Gastrocnemius medialis (tissue), 4 donors: ENCODE measurements around the gene LRMDA. TPM values are rescaled to one million over a fixed set of nuclear protein-coding genes. Genes with fewer than 3 reads are reported as not detected.

Experiments used
- ATAC-seq, 2 donors: fragments of 150-250 bp; one replicate each; pipeline ENCODE4 v1.9.1; 2016
- DNase-seq, 2 donors: peaks; one replicate each; pipeline ENCODE4 v3.0.0-alpha.2; 2019
- H3K27ac ChIP-seq, 4 donors: fragments of 200-600 bp; sonication (generic); 1 replicate in 1 of 4; 2 replicates in 3 of 4; pipeline ENCODE4 v1.5.1; 2016 to 2018; ENCODE audit warnings: mild to moderate bottlenecking in 2 of 4, moderate library complexity in 1 of 4
- H3K27me3 ChIP-seq, 3 donors: fragments of 200-600 bp; sonication (generic) in 2 of 3; 1 replicate in 1 of 3; 2 replicates in 2 of 3; pipeline versions ENCODE4 v1.5.1 to v1.6.0; 2016 to 2019; ENCODE audit warnings: mild to moderate bottlenecking in 1 of 3, moderate library complexity in 1 of 3
- H3K36me3 ChIP-seq, 2 donors: fragments of 200-600 bp; sonication (generic) in 1 of 2; one replicate each; pipeline ENCODE4 v1.5.1; 2017 to 2018
- H3K4me1 ChIP-seq, 2 donors: fragments of 200-600 bp; sonication (generic) in 1 of 2; one replicate each; pipeline ENCODE4 v1.5.1; 2016 to 2017; ENCODE audit warnings: mild to moderate bottlenecking in 2 of 2
- H3K4me3 ChIP-seq, 4 donors: fragments of 200-600 bp; sonication (generic) in 3 of 4; 1 replicate in 1 of 4; 2 replicates in 3 of 4; pipeline ENCODE4 v1.5.1; 2016 to 2019; ENCODE audit warnings: mild to moderate bottlenecking in 2 of 4
- H3K9me3 ChIP-seq, 3 donors: fragments of 200-600 bp; sonication (generic) in 2 of 3; 1 replicate in 1 of 3; 2 replicates in 2 of 3; pipeline ENCODE4 v1.5.1; 2016 to 2019
- CTCF ChIP-seq, 5 experiments: fragments of 450-650 bp in 3 of 5; fragments of 200-600 bp in 2 of 5; sonication (generic) in 2 of 5; IDR thresholded peaks in 4 of 5; conservative IDR thresholded peaks in 1 of 5; 1 replicate in 4 of 5; 2 replicates in 1 of 5; pipeline ENCODE4 v1.5.1; 2016 to 2019; ENCODE audit warnings: antibody characterized with exemption in 5 of 5, mild to moderate bottlenecking in 3 of 5, moderate library complexity in 3 of 5
- POLR2A ChIP-seq, 2 donors: fragments of 450-650 bp; IDR thresholded peaks; one replicate each; pipeline ENCODE4 v1.6.1; 2017; ENCODE audit warnings: antibody characterized with exemption in 2 of 2, mild to moderate bottlenecking in 2 of 2, moderate library complexity in 2 of 2
- in situ Hi-C, 4 donors: fragments of 200-750 bp; cut with MboI; loops; one replicate each; pipeline versions ENCODE4 v1.15.0 to v1.8.0; 2017; ENCODE audit warnings: low sequenced_read_pairs in 4 of 4
- intact Hi-C: fragments of 100-400 bp; cut with DNase I; formaldehyde crosslinking; loops from one replicate; pipeline ENCODE4 v1.15.1; 2023; ENCODE audit warnings: low total_unique reads
- total RNA-seq, 4 donors: library from RNA; depleted of rRNA; stranded (reverse); fragments of >200 nt; gene quantifications; one replicate each; pipeline versions ENCODE4 v1.1.0 to v1.2.3, GENCODE V29; 2016

The LRMDA gene
- total RNA-seq, 4 donors from 2014 or later = 0.80 to 4.5 (median 1.4) TPM

- Histone ChIP-seq H3K4me1 (peaks cover 12 to 22% of the 10 kb centered on the region in 2 donors), H3K27me3 (peaks cover 12 to 22% (median 18%) of the 10 kb centered on the region in 3 donors), H3K9me3 (no peaks in the 10 kb centered on the region), H3K36me3 (no peaks in the 10 kb centered on the region), H3K4me3 (no peak overlapping the region), H3K27ac (no peak overlapping the region)
- peak in 1 of 2 donors; percentile 69 for ATAC-seq
- in situ Hi-C loops (no loop called here), intact Hi-C loops (no loop called here)
- TF ChIP-seq CTCF (IDR thresholded peaks at IDR 0.05 in 4 of 5, conservative IDR thresholded peaks at IDR 0.05 in 1 of 5) (no peak), POLR2A (IDR thresholded peaks at IDR 0.05) (no peak)
- DNase-seq = no peak
Observed at GRCh38 chr10:76113952-76114351, 682.5 kb downstream of the LRMDA start.

DNA sequence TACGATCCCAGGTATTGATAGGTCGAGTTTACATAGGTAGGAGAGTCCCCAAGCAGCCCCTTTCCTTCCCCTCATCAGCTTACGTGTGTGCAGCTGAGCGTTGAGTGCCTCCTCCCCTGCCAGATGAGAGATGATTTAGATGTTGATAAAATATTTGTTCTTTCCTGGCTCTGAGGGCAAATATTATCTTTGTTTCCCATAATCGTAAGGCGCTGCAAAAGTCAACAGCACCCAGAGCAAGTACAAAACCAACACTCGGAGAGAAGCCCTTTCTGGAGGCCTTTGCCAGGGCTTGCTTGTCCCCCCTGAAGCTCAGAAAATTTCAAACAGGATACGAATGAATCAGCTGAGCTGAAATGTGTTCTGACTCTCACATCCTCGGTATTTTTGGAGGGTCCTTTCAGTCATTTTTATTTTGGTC lies 683.2 kb downstream of the LRMDA start:
- intact Hi-C loops = no loop called here
- no peaks in the 10 kb centered on the region for H3K9me3 ChIP-seq
- no peaks in the 10 kb centered on the region for H3K36me3 ChIP-seq
- ATAC-seq (no peak), DNase-seq (no peak)
- H3K4me3 ChIP-seq = no peak overlapping the region
- TF ChIP-seq POLR2A (IDR thresholded peaks at IDR 0.05) = no peak
- TF ChIP-seq CTCF (IDR thresholded peaks at IDR 0.05 in 4 of 5, conservative IDR thresholded peaks at IDR 0.05 in 1 of 5) = no peak
- peaks cover 12 to 22% of the 10 kb centered on the region in 2 donors for H3K4me1 ChIP-seq
- peak overlapping the region in 1 of 4 donors; percentile 28 for H3K27ac ChIP-seq
- in situ Hi-C loops = no loop called here
- H3K27me3 ChIP-seq = peaks cover 14 to 23% (median 17%) of the 10 kb centered on the region in 3 donors

- peaks cover 15 to 25% (median 16%) of the 10 kb centered on the region in 3 donors for H3K27me3 ChIP-seq
- no peaks in the 10 kb centered on the region for H3K9me3 ChIP-seq
- no peak overlapping the region for H3K4me3 ChIP-seq
- intact Hi-C loops = no loop called here
- TF ChIP-seq POLR2A (IDR thresholded peaks at IDR 0.05) (no peak), CTCF (IDR thresholded peaks at IDR 0.05 in 4 of 5, conservative IDR thresholded peaks at IDR 0.05 in 1 of 5) (no peak)
- peak overlapping the region in 1 of 4 donors; percentile 28 for H3K27ac ChIP-seq
- no peaks in the 10 kb centered on the region for H3K36me3 ChIP-seq
- no peak for DNase-seq
- ATAC-seq = no peak
- H3K4me1 ChIP-seq = peaks cover 12 to 22% of the 10 kb centered on the region in 2 donors
- in situ Hi-C loops = no loop called here
Observed at GRCh38 chr10:76115131-76115470, 683.7 kb downstream of the LRMDA start.

- TF ChIP-seq CTCF (IDR thresholded peaks at IDR 0.05 in 4 of 5, conservative IDR thresholded peaks at IDR 0.05 in 1 of 5) (no peak), POLR2A (IDR thresholded peaks at IDR 0.05) (no peak)
- Histone ChIP-seq H3K27ac (peak overlapping the region in 1 of 4 donors; percentile 28), H3K27me3 (peaks cover 10 to 24% (median 16%) of the 10 kb centered on the region in 3 donors), H3K9me3 (no peaks in the 10 kb centered on the region), H3K36me3 (no peaks in the 10 kb centered on the region), H3K4me1 (peaks cover 12 to 22% of the 10 kb centered on the region in 2 donors), H3K4me3 (no peak overlapping the region)
- in situ Hi-C loops = no loop called here
- DNase-seq (peak; percentile 37 to 43), ATAC-seq (peak; percentile 84 to 89)
- intact Hi-C loops = no loop called here
Observed at GRCh38 chr10:76115471-76116155, 684.2 kb downstream of the LRMDA start.
